ENCODE measurements around the gene PRDM16. TPM values are rescaled to one million over a fixed set of nuclear protein-coding genes. Genes with fewer than 3 reads are reported as not detected.

PRDM16 gene
- total RNA-seq, 1 experiment from 2014 or later = 1.6 TPM

GRCh38 chr1:3065396-3065795, 3.6 kb upstream of the PRDM16 start (continued):
- TF ChIP-seq ZMAT4 (CRISPR knock-in tag; IDR thresholded peaks at IDR 0.05) = no peak
- no peak for TF ChIP-seq JUN (CRISPR knock-in tag; IDR thresholded peaks at IDR 0.05)
- no peak for TF ChIP-seq NR2C2 (CRISPR knock-in tag; IDR thresholded peaks at IDR 0.05)
- no peak for TF ChIP-seq ZBTB21 (CRISPR knock-in tag; IDR thresholded peaks at IDR 0.05; ENCODE audit: borderline replicate concordance)
- no peak for TF ChIP-seq CREM (CRISPR knock-in tag; IDR thresholded peaks at IDR 0.05)
- TF ChIP-seq STAT6 (CRISPR knock-in tag; conservative IDR thresholded peaks at IDR 0.05; ENCODE audit: low read depth) = no peak

- Mint-ChIP-seq H3K4me1 (peaks cover 7% of the 10 kb centered on the region; the same call in 1 of the 2 replicates), H3K36me3 (no peaks in the 10 kb centered on the region), H3K4me3 (no peak overlapping the region), H3K27me3 (ENCODE audit: low read depth) (peaks cover 86% of the 10 kb centered on the region), H3K9me3 (no peaks in the 10 kb centered on the region), H3K27ac (no peak overlapping the region)
- POLR2A ChIA-PET = no interaction called here
- DNase-seq (ENCODE audit: low spot score) (no peak), ATAC-seq (no peak)
- TF ChIP-seq AR (CRISPR knock-in tag; IDR thresholded peaks at IDR 0.05) = no peak
- TF ChIP-seq CREM (CRISPR knock-in tag; IDR thresholded peaks at IDR 0.05) = no peak
- CTCF ChIA-PET = interaction anchor here (0.6 to 2.6 kb wide), 5 partner anchors 54 to 367 kb away, joined by 3 to 22 read pairs (median 4); no protein-coding TSS in a partner anchor
Measured at GRCh38 chr1:3065797-3066196, 3.2 kb upstream of the PRDM16 start.

GRCh38 chr1:3066250-3066711, 2.7 kb upstream of the PRDM16 start:
- ChIA-PET CTCF (interaction anchor here (0.6 to 2.6 kb wide), 6 partner anchors 53 to 366 kb away, joined by 3 to 22 read pairs (median 4); no protein-coding TSS in a partner anchor), POLR2A (no interaction called here)
- peaks cover 86% of the 10 kb centered on the region for H3K27me3 Mint-ChIP-seq (ENCODE audit: low read depth)
- H3K36me3 Mint-ChIP-seq = no peaks in the 10 kb centered on the region
- no peaks in the 10 kb centered on the region for H3K9me3 Mint-ChIP-seq
- no peak overlapping the region for H3K4me3 Mint-ChIP-seq
- H3K4me1 Mint-ChIP-seq = peaks cover 5% of the 10 kb centered on the region; the same call in 1 of the 2 replicates
- DNase-seq (ENCODE audit: low spot score) (peak; percentile 61), ATAC-seq (no peak)
- H3K27ac Mint-ChIP-seq = no peak overlapping the region
- TF ChIP-seq HMGXB4 (CRISPR knock-in tag; IDR thresholded peaks at IDR 0.05) (peak; percentile 31; the same call in 1 of the 2 replicates), CREB1 (CRISPR knock-in tag; IDR thresholded peaks at IDR 0.05) (no peak), ARID4B (CRISPR knock-in tag; IDR thresholded peaks at IDR 0.05; ENCODE audit: borderline replicate concordance) (0 out of 2 replicates have a peak, but pooled peaks have one; percentile 41), EMX1 (CRISPR knock-in tag; IDR thresholded peaks at IDR 0.05) (no peak), ZBTB43 (CRISPR knock-in tag; IDR thresholded peaks at IDR 0.05) (no peak), FOXJ3 (CRISPR knock-in tag; IDR thresholded peaks at IDR 0.05; ENCODE audit: borderline replicate concordance) (no peak), ZNF512 (CRISPR knock-in tag; IDR thresholded peaks at IDR 0.05; ENCODE audit: borderline replicate concordance) (no peak), ATF3 (CRISPR knock-in tag; conservative IDR thresholded peaks at IDR 0.05) (no peak), NR3C1 (CRISPR knock-in tag; conservative IDR thresholded peaks at IDR 0.05; ENCODE audit: low read depth) (no peak)
